Endothelial cell of umbilical vein (primary cell): ENCODE data around the gene DKKL1. TPM values are rescaled to one million over a fixed set of nuclear protein-coding genes. Genes with fewer than 3 reads are reported as not detected.

Experiments
- BruUV-seq: library from RNA; stranded (reverse); fragments of 400-500 nt; replicated peaks from 2 replicates; lab custom pipeline; 2021; lab: Mats Ljungman, UMichigan
- CTCF ChIA-PET: fragments of 300-600, 350-600 bp; sonication (Branson Sonifier 250); formaldehyde crosslinking; loops from one replicate; lab custom pipeline; 2021; ENCODE audit warnings: antibody characterized with exemption, inconsistent platforms; lab: Charles Lee
- POLR2A ChIA-PET: fragments of 300-600, 350-600 bp; sonication (Branson Sonifier 250); formaldehyde crosslinking; loops from one replicate; lab custom pipeline; 2021; ENCODE audit warnings: antibody characterized with exemption, inconsistent platforms; lab: Charles Lee
- DNase-seq: peaks from one replicate; pipeline ENCODE4 v3.0.0-alpha.2; 2011; ENCODE audit warnings: low read depth, low spot score
- FAIRE-seq: peaks from 2 replicates; lab custom pipeline; 2011; peaks lifted over from hg19 to GRCh38; lab: Jason Lieb, UNC
- H2AFZ ChIP-seq: 2 replicates; pipeline ENCODE4 v1.6.0; 2012; ENCODE audit warnings: low read depth, low read length, control low read depth, inconsistent platforms
- H3K27ac ChIP-seq: 2 replicates; pipeline ENCODE4 v1.5.1; 2011; ENCODE audit warnings: low read depth, mild to moderate bottlenecking, control low read depth, low read length, moderate library complexity; ENCODE audit not compliant: insufficient read depth
- H3K27me3 ChIP-seq, 2 experiments: 2 replicates each; pipeline versions ENCODE4 v1.6.0 to v1.6.1; 2011; ENCODE audit warnings: low read length in 2 of 2, mixed read lengths in 1 of 2; ENCODE audit not compliant: control insufficient read depth in 2 of 2, insufficient read depth in 2 of 2
- H3K36me3 ChIP-seq, 2 experiments: 2 replicates in 1 of 2; 3 replicates in 1 of 2; pipeline ENCODE4 v1.5.1; 2011; ENCODE audit warnings: low read length in 2 of 2, mild to moderate bottlenecking in 1 of 2, moderate library complexity in 1 of 2; ENCODE audit not compliant: control insufficient read depth in 2 of 2, insufficient read depth in 2 of 2; ENCODE audit errors: extremely low read depth in 1 of 2
- H3K4me1 ChIP-seq: 3 replicates; pipeline ENCODE4 v1.5.1; 2011; ENCODE audit warnings: mild to moderate bottlenecking, low read length; ENCODE audit not compliant: control insufficient read depth, insufficient read depth; ENCODE audit errors: extremely low read depth
- H3K4me2 ChIP-seq: 2 replicates; pipeline ENCODE4 v1.6.1; 2011; ENCODE audit warnings: low read length, control low read depth, mixed read lengths; ENCODE audit not compliant: insufficient read depth
- H3K4me3 ChIP-seq, 3 experiments: fragments of 200-600 bp in 1 of 3; sonication (generic), shearing (Covaris generic) in 1 of 3; replicated peaks in 1 of 3; 2 replicates each; pipeline ENCODE4 v1.5.1; 2011 to 2016; ENCODE audit warnings: control low read depth in 3 of 3, low read length in 3 of 3, mild to moderate bottlenecking in 2 of 3, inconsistent platforms in 1 of 3, low read depth in 1 of 3, moderate library complexity in 1 of 3; ENCODE audit not compliant: insufficient read depth in 1 of 3
- H3K79me2 ChIP-seq: 2 replicates; pipeline ENCODE4 v1.6.0; 2012; ENCODE audit warnings: low read length, inconsistent platforms; ENCODE audit not compliant: control insufficient read depth, insufficient read depth
- H3K9ac ChIP-seq: replicated peaks from 2 replicates; pipeline ENCODE3; 2011; ENCODE audit warnings: low read length, control low read depth; ENCODE audit not compliant: insufficient read depth; ENCODE audit errors: extremely low read depth
- H3K9me1 ChIP-seq: replicated peaks from 3 replicates; pipeline ENCODE4 v1.6.0; 2011; ENCODE audit warnings: mild to moderate bottlenecking, low read length; ENCODE audit not compliant: control insufficient read depth, insufficient read depth; ENCODE audit errors: extremely low read depth
- H3K9me3 ChIP-seq: replicated peaks from 2 replicates; pipeline ENCODE4 v1.5.1; 2012; ENCODE audit warnings: low read length, inconsistent platforms; ENCODE audit not compliant: control insufficient read depth, insufficient read depth
- H4K20me1 ChIP-seq: replicated peaks from 2 replicates; pipeline ENCODE3; 2011; ENCODE audit warnings: mild to moderate bottlenecking, low read length; ENCODE audit not compliant: control insufficient read depth, insufficient read depth; ENCODE audit errors: extremely low read depth
- EZH2 ChIP-seq: IDR thresholded peaks from 2 replicates; pipeline ENCODE4 v1.6.1; 2012; ENCODE audit warnings: borderline replicate concordance, low read depth, mild to moderate bottlenecking, moderate library complexity, low read length, inconsistent platforms; ENCODE audit not compliant: severe bottlenecking
- FOS ChIP-seq: IDR thresholded peaks from 2 replicates; pipeline ENCODE4 v1.6.1; 2011; ENCODE audit warnings: mild to moderate bottlenecking, low read length, moderate library complexity, borderline replicate concordance; ENCODE audit not compliant: insufficient read depth
- GATA2 ChIP-seq: IDR thresholded peaks from 2 replicates; pipeline ENCODE4 v1.7.0; 2011; ENCODE audit warnings: low read depth, mild to moderate bottlenecking, moderate library complexity, mixed read lengths, low read length; ENCODE audit not compliant: insufficient read length, insufficient read depth
- JUN ChIP-seq: IDR thresholded peaks from 2 replicates; pipeline ENCODE4 v1.6.1; 2011; ENCODE audit warnings: borderline replicate concordance, low read depth; ENCODE audit not compliant: insufficient read length, insufficient read depth
- MYC ChIP-seq: IDR thresholded peaks from one replicate; pipeline ENCODE4 v1.6.1; 2011; ENCODE audit warnings: mild to moderate bottlenecking, low read depth, low read length
- POLR2A ChIP-seq: IDR thresholded peaks from 2 replicates; pipeline ENCODE4 v1.6.1; 2012; ENCODE audit warnings: low read depth, mild to moderate bottlenecking, control low read depth, low read length
- POLR2AphosphoS5 ChIP-seq: IDR thresholded peaks from 2 replicates; pipeline ENCODE4 v1.6.1; 2012; ENCODE audit warnings: low read depth, mild to moderate bottlenecking, control low read depth, low read length, moderate library complexity; ENCODE audit not compliant: insufficient read depth
- dilution Hi-C: fragments of 300-500 bp; cut with MboI; formaldehyde crosslinking; loops from one replicate; pipeline ENCODE4 v1.15.0; 2019; ENCODE audit warnings: low sequenced_read_pairs; ENCODE audit not compliant: extremely low pct_ligation_motif_present
- intact Hi-C: fragments of 100-400 bp; cut with micrococcal nuclease; formaldehyde crosslinking; loops from one replicate; pipeline ENCODE4 v1.10.0; 2022
- polyA plus RNA-seq, 4 experiments: library from polyadenylated mRNA; depleted of rRNA in 3 of 4; stranded (reverse) in 3 of 4; unstranded in 1 of 4; fragments of >200 nt; gene quantifications; 2 replicates each; pipeline versions ENCODE4 v1.2.1 to v1.2.3, GENCODE V29; 2011 to 2012; ENCODE audit warnings: missing spikeins in 1 of 4
- total RNA-seq: library from RNA; stranded (reverse); gene quantifications from 2 replicates; pipeline ENCODE4 v1.2.3, GENCODE V29; 2021
- TF ChIP-seq, protein P1 (sequence below), 2 donors: IDR thresholded peaks; 1 replicate in 1 of 2; 2 replicates in 1 of 2; pipeline ENCODE4 v1.5.1; 2011; ENCODE audit warnings: low read length in 2 of 2, mild to moderate bottlenecking in 2 of 2, moderate library complexity in 2 of 2, control low read depth in 1 of 2, inconsistent platforms in 1 of 2, low read depth in 1 of 2; ENCODE audit not compliant: insufficient read depth in 1 of 2; ENCODE audit errors: extremely low read depth in 1 of 2
- TF ChIP-seq, protein P2 (sequence below): IDR thresholded peaks from 2 replicates; pipeline ENCODE4 v1.6.1; 2011; ENCODE audit not compliant: insufficient read depth, insufficient read length

Gene DKKL1
- total and polyA plus RNA-seq, 2 donors (not counting 3 experiments of a cell fraction or from before 2014, with no cell fraction given), result 0.21 TPM; not detected in 1

DNA sequence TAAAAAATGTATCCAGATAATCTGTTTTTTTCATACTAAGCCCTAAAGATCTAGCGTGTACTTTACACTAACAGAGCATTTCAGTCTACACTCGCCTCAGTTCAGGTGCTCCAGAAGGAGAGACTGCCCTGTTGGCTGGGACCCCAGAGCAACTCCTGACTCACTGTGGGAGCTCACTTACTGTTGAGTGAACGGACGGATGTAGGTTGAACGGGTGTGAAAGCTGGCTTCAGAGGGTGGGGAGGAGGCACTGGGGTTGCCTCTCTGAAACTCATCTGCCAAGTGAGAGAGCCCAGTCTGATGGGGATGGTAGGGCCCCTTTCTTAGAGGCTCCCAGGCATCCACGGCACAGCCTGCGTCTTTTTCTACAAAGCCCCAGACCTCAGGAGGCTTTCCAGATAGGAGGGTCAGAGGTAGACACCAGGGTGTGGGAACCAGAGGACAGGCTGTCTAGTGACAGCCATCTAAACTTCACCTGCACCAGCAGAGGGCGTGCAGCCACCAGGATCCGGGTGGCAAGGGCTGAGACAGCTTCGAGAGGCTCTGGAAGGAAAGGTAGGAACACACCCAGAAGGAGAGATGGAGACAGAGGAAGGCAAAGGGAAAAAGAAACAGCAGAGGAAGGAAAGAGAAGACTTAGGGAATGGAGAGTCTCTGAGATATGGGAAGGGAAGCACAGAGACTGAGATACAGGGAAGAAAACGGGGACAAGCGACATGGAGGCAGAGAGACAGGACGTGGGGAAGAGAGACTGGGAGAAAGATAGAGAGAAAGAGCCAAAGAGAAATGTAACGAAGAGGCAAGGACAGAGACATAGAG is 28.1 kb downstream of the DKKL1 start:
- dilution Hi-C loops (no loop called here), intact Hi-C loops (loop anchor here (1.0 to 2.0 kb wide), 2 partner anchors 29 to 52 kb away; partner anchors contain the start of genes DKKL1 and TEAD2)
- Histone ChIP-seq H3K4me2 (no peak overlapping the region), H3K79me2 (no peaks in the 10 kb centered on the region), H3K9ac (no peak overlapping the region), H2AFZ (no peak overlapping the region), H3K9me1 (no peaks in the 10 kb centered on the region), H3K36me3 (no peaks in the 10 kb centered on the region), H3K9me3 (no peaks in the 10 kb centered on the region), H4K20me1 (no peaks in the 10 kb centered on the region), H3K27me3 (peaks cover 0 to 2% of the 10 kb centered on the region in 2 experiments), H3K4me1 (no peaks in the 10 kb centered on the region), H3K4me3 (no peak overlapping the region), H3K27ac (no peak overlapping the region)
- CTCF ChIA-PET, result interaction anchor here (0.6 to 1.9 kb wide), 17 partner anchors 13 to 155 kb away, joined by 3 to 11 read pairs (median 3); partner anchors contain the start of gene SLC17A7
- no peak for TF ChIP-seq JUN
- TF ChIP-seq, protein P1, sequence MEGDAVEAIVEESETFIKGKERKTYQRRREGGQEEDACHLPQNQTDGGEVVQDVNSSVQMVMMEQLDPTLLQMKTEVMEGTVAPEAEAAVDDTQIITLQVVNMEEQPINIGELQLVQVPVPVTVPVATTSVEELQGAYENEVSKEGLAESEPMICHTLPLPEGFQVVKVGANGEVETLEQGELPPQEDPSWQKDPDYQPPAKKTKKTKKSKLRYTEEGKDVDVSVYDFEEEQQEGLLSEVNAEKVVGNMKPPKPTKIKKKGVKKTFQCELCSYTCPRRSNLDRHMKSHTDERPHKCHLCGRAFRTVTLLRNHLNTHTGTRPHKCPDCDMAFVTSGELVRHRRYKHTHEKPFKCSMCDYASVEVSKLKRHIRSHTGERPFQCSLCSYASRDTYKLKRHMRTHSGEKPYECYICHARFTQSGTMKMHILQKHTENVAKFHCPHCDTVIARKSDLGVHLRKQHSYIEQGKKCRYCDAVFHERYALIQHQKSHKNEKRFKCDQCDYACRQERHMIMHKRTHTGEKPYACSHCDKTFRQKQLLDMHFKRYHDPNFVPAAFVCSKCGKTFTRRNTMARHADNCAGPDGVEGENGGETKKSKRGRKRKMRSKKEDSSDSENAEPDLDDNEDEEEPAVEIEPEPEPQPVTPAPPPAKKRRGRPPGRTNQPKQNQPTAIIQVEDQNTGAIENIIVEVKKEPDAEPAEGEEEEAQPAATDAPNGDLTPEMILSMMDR (IDR thresholded peaks at IDR 0.05; ENCODE audit: extremely low read depth in 1 of 2, insufficient read depth in 1 of 2, low read depth in 1 of 2, low read length in 2 of 2), result peak; percentile 68 to 81
- FAIRE-seq, result peak; percentile 91
- POLR2A ChIA-PET, result no interaction called here
- BruUV-seq, result no TSS peak
- DNase-seq, result peak; percentile 55

- Histone ChIP-seq H3K9ac (no peak overlapping the region), H3K36me3 (no peaks in the 10 kb centered on the region), H3K4me1 (no peaks in the 10 kb centered on the region), H4K20me1 (no peaks in the 10 kb centered on the region), H3K27me3 (peaks cover 0 to 2% of the 10 kb centered on the region in 2 experiments), H3K4me2 (no peak overlapping the region), H3K79me2 (no peaks in the 10 kb centered on the region), H3K27ac (no peak overlapping the region), H3K9me1 (no peaks in the 10 kb centered on the region), H3K4me3 (no peak overlapping the region), H3K9me3 (no peaks in the 10 kb centered on the region), H2AFZ (no peak overlapping the region)
- dilution Hi-C loops (no loop called here), intact Hi-C loops (loop anchor here (2.0 kb wide), 1 partner anchor 31 kb away; the partner anchor contains the start of genes DKKL1 and TEAD2)
- ChIA-PET CTCF (interaction anchor here (0.9 kb wide), 1 partner anchor 82 kb away, joined by 3 read pairs; no protein-coding TSS in a partner anchor), POLR2A (interaction anchor here (0.6 kb wide), 1 partner anchor 101 kb away, joined by 3 read pairs; no protein-coding TSS in a partner anchor)
- no peak for TF ChIP-seq MYC
- no peak for TF ChIP-seq FOS
- TF ChIP-seq, protein P1 (IDR thresholded peaks at IDR 0.05; ENCODE audit: extremely low read depth in 1 of 2, insufficient read depth in 1 of 2, low read depth in 1 of 2, low read length in 2 of 2), result no peak
- no peak for TF ChIP-seq POLR2A
- TF ChIP-seq EZH2, result no peak
- TF ChIP-seq GATA2, result no peak
- no peak for TF ChIP-seq JUN
- no peak for TF ChIP-seq POLR2AphosphoS5
- TF ChIP-seq, protein P2, sequence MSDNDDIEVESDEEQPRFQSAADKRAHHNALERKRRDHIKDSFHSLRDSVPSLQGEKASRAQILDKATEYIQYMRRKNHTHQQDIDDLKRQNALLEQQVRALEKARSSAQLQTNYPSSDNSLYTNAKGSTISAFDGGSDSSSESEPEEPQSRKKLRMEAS, result no peak
- FAIRE-seq (no peak), DNase-seq (no peak)
- BruUV-seq, result no TSS peak
These were observed 30.2 kb downstream of the DKKL1 start for GRCh38 chr19:49393881-49394280.
